OCI-M2 (cell line): ENCODE results near the gene BIRC7.

Experiments used
- DNase-seq: peaks from one replicate; lab custom pipeline; 2025; ENCODE audit not compliant: unreplicated experiment; lab: John Stamatoyannopoulos, UW

The BIRC7 gene

DNA sequence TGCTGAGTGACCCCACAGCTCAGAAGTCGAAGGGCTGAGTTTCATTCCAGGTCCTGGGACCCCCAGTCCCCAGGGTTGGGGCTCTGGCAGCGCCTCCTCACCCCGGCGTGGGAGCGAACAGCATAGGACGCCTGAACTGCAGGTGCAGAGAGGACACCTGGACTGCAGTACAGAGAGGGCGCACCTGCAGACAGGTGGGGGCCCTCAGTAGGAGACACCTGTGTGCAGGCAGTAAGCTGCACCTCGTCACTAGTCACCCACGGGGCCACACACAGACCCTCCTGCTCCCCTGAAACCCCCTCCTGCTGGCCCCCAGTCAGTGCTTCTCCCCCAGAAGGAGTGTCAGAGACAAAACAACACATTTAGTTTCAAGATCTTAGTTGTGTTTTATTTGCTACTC is 27.1 kb downstream of the BIRC7 start:
- DNase-seq = no peak

DNA sequence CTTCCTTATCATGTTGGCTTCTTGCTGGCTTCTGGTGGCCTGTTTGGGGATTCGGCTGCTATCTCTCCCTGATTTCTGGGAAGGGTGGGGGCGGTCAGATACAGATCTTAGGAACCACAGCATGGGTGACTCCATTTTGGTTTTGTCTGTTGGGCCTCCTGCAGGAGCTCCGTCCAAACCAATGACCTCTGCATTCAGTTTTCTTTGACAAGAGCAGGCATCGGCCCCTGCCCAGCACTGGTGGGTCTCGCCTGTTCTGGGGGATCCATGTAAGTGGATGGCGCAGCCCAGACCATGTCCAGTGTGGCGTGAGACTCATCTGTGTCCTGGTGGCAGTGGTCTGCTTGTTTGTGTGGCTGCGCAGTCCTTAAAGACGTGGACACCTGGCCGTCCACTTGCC is 28.3 kb downstream of the BIRC7 start:
- DNase-seq = no peak

DNA sequence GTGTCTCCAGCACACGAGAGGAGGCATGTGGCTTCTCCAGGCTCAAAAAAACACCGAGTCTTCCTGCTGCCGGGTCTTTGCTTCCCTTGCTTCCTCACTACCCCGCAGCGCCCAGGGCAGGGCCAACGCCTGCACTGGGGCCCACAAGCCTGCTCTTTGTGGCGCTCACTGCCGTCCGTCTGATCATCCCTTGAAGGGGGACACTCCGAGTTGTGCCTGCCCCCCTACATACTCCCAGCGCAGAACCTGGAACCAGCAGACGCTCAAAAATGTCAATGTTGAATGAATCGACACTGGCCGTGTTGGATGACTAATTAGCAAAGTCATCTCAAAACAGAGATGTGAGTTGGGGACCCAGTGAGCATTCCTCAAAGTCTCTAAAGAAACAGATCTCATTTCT is 28.8 kb downstream of the BIRC7 start:
- DNase-seq = no peak

DNA sequence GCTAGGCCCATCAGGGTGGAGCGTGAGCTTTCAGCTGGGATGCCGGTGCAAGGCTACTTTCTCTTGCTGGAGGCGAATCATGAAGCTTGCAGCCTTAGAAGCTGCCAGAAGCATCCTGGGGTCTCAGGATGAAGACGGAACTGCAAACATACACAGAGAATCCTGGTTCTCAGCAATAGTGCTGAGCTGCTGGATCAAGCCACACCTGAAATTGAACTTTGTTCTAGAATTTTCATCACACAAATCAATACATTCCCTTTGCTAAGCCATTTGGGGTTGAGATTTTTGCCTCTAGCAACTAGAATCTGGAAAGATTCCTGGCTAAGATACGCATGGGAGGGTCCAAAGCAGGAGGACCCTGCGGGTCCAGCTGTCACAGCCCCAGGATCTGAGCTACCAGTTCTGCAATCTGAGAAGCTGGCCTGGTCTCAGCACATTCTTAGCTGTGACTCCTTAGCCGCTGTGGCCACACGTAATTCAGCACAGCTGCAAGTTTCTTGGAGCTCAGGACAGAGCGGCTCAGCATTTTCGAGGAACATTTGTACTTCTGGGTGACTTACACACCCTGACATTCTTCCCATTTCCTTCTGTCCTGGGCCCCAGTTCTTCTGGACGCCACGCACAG is 30.3 kb downstream of the BIRC7 start:
- no peak for DNase-seq

DNA sequence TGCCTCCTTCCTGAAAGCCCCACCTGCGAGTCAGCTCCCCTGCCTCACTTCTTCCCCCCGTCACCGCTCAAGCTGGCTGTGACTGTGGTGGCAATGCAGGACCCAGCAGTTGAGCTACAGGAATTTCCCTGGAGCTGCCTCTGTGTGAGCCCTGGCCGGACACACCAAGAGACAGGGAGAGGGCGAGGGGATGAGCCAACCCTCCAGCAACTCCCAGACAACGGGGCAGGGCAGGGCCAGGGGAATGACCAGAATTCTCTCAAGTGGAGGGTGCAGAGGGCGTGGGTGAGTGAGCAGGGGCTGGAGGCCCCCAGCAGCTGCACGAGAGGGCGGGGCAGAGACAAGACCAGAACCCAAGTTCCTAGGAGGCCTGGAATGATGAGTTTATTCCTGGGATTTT is 32.0 kb downstream of the BIRC7 start:
- no peak for DNase-seq

DNA sequence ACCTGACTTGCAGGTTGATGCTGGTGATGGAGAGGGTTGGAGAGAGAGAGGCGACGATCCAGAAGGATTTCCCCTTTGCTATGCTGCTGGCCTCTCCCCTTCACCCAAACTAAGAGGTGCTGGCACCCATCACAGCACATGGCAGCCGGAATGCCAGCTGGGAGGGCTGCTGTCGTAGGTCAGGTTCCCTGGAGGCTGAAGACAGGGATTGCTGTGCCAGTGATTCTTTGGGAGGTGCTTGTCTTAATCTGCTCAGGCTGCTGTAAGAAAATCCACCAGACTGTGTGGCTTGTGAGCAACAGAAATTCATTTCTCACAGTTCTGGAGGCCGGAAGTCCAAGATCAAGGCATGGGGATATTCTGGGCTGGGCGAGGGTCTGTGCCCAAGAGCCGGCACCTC is 32.6 kb downstream of the BIRC7 start:
- DNase-seq = no peak

DNA sequence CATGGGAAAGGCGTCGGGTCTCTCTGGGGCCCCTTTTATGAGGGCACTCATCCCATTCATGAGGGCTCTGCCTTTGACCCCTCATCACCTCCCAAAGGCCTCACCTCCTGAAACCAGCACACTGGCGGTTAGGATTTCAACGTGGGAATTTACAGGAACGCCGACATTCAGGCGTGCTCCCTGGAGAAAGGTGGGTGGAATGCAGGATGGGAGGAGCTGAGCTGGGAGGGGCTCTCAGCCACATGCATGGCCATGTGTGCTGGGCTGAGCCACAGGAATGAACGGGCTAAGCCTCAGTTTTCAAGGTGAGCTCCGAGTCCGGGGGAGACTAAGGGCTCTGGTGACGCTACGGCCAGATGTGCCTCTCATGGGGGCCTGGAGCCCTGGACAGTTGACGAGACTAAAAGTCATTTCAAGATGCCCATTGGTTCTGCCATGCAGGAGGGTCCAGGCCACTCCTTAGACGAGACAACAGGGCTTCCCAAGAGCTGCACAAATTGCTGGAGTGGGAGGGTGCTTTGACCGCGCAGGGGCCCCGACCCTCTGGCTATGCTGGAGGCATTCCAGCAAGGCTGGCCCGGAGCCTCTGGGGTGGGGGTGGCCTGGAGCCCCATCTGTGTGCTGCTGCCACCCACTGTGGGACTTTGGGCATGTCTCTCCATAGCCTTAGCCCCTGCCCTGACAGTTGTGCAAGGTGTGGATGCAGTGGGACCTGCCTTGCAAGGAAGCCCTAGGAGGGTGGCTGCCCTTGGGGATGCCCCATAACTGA is 33.1 kb downstream of the BIRC7 start:
- DNase-seq = no peak

DNA sequence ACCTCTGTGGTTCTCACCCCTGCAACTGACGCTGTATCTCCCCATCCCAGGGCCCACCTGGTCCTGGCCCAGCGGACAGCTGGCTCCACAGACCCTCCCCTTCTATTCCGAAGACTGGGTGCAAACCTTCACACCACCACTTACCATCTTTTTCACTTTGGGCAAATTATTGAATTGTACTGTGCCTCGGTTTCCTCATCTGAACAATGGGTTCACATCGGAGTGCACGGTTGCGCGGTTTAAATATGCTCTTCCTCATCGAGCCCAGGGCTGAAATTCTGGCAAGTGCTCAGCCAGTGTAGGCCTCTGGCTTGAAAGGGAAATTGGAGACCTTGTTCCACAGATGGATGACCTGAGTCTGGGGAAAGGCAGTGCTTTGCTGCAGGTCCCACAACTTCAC is 34.0 kb downstream of the BIRC7 start:
- DNase-seq = no peak

DNA sequence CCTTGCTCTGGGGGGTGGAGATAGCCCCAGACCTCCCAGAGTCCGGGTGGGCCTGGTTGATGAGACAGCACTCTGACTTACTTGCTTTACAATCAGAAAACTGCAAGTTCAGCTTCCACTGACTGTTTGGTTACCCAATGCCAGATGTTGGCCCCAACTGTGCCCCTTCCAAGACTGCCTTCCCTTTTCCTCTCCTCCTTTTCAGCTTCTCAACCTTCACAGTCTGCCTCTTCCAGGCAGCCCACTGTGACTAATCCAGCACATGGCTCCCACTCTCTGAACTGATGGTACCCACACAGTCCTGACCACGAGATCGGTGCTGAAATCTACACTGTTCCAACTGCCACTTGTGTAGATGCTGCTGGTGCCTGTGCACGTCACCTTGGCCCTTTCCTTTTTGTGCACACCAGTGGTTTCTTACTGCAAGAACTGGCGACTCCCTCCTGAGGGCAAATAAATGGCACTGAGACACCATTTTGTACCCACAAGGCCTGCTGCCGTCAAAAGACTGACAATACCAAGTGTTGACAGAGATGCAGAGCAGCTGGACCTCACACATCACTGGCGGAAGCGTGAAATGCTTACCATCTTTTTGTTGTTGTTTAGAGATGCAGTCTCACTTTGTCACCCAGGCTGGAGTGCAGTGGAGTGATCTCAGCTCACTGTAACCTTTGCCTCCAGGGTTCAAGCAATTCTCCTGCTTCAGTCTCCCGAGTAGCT is 35.1 kb downstream of the BIRC7 start:
- no peak for DNase-seq

DNA sequence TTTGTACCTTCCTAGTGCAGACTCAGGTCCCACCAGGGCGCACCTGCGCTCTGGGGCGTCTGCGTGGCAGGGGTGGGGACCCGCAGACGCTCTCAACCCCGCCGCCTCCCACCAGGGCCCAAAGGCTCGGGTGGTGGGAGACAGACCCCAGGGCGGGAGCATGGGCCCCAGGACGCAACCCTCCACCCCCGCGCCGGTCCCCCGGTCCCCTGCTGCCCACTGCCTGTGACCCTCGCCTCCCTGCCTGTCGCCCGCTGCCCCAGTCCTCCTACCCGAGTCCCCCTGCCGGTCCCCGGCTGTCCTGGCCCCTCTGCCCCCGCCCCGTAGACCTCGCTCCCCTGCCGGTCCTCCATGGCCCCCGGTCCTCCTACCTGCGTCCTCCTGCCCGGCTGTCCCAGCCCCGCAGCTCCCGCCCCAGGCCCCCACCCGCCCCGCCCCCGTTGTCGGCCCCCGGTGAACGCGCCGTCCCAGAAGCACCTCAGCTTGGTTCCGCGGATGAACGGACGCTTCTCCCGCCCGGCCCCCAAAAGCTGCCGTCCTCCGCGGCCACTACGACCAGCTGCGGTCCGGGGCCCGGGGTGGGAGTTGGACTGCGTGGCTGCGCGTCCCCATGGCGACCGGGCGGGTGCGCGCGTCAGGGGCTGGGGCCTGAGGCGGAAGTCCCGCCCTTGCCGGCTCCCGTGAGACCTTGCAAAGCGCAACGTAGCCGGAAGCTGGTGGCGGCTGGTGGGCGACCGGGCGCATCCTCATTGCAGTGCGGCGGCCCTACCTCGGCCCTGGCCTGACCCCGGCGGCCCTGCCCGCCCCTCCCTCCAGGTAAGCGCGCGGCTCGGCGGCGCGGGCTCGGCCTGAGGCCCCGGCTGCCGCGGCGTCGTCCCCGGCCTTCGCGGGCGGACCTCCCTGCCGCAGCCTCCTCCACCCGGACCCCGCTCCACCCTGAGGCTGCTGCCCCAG is 36.7 kb downstream of the BIRC7 start, which contains the start of gene ARFGAP1:
ARFGAP1 (plus strand) TSS at position 709 of the 954 bp plus-strand sequence. CDS start 2,768 bp downstream, outside the sequence.
- DNase-seq = no peak

DNA sequence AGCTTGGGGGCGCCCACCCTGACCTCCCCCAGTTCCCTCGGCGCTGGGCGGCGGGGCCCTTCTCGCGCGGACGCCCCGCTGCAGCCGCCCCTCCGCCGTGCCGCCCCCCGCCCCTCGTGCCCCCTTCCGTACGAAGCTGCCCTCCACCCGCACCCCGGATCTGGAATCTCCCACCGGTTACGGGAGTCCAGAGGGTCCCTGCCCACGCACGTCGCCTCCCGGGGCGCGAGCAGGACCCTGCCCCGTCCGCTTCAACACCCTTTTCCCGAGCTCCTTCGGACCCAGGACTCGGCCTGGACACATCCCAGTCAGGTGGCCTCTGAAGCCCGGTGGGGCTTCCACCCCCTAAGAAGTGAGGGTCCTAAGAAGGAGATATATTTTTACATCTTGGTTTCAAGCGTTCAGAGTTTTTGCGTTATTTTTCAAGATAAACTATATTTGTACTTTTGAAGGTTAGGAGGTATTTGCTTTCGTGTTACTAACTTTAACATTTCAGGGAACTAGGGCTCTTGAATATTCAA is 37.4 kb downstream of the BIRC7 start:
- DNase-seq = no peak

DNA sequence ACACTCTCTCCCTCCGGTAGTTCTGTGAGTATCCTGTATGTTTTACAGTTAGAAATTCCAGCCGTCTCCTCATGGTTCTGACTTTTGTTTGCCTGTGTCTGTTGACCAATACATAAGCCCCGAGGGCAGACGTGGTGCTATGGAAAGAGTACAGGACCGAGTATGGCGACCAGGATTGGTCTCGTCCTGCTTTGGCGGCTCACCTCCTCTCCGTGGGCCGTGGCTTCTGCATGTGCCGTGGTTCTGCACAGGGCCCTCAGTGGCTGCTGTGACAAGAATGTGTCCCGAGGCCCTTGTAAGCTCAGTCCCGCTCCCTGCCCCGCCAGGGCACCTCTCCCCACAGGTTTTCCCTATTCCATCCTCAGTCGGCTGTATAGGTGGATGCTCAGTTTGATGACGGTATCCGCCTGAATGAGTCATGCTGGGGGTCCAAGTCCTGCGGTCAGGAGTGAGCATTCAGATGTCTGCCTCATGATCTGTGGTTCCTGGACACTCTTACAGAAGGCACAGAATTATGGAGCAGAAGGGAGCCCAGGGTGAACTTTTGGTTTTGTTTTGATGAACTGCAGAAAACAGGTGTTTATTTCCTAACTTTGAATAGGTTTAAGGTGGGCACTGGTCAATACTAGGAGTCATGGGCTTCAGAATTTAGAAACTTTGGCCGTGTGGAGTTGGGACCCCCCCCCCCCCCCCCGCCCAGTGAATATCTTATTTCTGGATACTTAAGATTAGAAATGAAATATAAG is 38.1 kb downstream of the BIRC7 start:
- no peak for DNase-seq

DNA sequence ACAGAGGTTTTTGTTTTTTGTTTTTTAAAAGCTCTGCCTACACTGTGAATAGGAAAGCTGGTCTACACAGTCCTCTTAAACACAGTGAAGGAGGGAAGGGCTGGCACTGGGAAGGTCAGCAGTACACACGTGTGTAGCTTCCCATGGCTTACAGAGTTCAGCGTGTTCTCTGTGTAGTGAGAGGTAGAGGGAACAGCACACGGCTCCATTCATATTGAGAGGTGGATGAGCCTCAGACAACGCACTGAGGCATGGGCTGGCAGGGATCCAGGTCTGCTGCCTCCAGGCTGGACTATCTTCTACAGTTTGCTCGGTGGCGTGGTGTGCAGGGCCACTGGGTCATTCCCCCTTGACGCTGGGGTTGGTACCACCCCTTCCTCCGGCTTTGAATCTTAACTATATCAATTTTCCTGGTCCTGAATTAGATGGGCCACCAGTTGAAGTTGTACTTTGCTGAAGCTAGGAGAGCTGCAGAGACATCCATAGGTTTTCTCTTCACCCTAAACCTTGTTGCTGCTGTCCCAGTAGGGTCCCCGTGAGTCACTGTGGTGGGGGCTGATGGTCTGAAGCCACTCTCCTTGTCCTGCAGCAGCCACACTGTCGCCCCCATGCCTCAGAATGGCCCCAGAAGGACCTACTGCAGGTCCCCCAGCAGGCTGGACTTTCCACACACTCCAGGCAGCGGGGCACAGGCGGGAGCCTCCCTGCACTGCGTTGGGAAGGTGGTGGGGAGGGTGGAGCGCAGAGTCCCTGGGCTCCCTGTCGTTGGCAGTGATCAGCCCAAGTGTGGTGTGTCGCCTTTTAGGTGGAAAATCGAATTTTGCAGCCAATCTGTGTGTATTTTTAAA is 38.9 kb downstream of the BIRC7 start:
- no peak for DNase-seq

DNA sequence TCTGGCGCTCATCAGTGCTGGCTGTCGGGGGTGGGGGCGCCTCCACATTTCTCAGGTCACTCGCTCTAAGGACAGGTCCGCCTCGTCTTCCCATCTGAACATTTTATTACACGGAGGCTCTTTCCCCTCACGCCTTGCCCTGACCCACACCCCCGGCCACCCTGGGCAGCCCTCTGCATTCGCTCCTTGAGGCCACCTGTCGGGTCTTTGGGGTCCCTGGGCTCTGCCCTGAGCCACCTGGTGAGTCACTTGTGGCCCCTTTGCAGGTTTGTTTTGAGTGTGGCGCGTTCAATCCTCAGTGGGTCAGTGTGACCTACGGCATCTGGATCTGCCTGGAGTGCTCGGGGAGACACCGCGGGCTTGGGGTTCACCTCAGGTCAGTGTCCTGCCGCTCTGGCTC is 40.1 kb downstream of the BIRC7 start:
- DNase-seq = no peak

DNA sequence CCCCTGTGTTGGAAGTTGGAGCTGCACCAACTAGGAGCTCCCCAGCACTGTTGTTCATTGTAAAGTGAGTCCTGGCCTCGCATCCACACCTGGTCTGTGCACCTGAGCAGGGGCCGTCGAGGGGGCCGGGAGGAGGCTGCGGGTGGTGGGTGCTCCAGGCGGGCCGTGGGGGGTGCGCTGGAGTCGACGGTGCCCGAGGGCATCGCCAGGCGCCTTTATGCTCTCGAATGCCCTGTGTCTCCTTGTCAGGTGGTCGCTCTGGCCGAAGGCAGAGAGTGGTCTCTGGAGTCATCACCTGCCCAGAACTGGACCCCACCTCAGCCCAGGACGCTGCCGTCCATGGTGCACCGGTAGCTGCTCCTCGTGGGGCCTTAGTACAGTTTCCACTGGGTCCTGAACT is 41.3 kb downstream of the BIRC7 start:
- no peak for DNase-seq

DNA sequence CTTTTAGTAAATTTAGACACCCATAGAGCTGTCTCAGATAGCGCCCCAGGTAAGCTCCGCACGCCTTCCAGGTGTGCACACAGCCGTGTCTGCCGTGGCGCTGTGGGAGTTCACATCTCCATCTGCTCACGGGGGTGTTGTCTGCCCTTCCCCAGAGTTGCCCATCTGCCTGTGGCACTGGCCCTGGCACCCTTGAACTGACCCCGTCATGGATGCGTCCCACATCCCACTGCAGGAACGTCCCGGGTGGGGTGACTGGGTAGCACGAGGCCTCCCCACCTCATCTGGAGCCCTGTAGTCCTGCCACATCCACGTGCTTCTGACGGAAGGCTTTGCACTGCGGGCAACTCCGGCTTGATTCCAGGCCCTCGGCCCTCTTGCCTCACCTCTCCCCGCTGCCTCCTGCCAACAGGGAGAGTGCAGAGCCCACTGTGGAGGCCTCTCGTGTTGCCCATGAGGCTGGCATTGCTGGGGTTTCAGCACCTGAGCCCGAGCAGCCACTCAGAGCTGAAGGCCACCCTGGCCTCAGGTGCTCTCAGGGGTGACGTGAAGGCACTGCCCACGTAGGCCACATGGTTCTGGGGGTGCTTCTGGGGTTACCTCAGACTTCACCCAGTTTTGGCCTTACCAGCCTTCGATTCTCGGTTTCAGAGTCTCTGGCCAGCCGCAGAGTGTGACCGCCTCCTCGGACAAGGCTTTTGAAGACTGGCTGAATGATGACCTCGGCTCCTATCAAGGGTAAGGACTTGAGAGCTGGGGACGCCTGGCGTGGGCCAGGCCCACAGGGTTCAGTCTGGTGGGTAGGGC is 42.0 kb downstream of the BIRC7 start:
- no peak for DNase-seq

DNA sequence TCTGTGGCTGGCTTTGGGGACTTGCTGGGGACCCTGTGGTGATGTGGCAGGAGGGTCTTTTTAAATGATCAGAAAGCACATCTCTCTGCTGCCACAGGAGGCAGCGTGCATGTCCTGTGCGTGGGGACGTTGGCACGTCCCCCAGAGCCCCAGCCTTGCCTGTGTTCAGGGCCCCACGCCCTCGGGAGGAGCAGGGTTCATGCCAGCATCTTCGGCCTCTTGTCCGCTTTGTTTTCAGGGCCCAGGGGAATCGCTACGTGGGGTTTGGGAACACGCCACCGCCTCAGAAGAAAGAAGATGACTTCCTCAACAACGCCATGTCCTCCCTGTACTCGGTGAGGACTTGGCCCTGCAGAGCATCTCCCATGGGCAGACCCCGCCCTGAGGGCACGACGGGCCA is 43.0 kb downstream of the BIRC7 start:
- no peak for DNase-seq

DNA sequence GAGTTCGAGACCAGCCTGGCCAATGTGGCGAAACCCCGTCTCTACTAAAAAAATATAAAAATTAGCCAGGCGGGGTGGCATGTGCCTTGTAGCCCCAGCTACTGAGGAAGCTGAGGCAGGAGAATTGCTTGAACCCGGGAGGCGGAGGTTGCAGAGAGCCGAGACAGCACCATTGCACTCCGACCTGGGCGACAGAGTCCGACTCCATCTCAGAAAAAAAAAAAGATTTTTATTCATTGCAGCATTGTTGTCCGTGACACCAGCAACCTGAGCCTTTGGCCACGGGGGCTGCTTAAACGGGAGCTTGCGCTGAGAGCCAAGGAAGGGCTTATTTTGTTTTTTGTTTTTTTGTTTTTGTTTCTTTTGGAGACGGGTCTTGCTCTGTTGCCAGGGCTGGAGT is 44.2 kb downstream of the BIRC7 start:
- DNase-seq = no peak
